SK-N-SH treated with all-trans-retinoic acid at 6 μM for 48 hours (cell line): ENCODE data around the gene DBR1.

Source experiments
- ARNTL ChIP-seq: fragments of 450-650 bp; formaldehyde crosslinking; IDR thresholded peaks from 2 replicates; pipeline ENCODE4 v1.5.0; 2020; ENCODE audit warnings: low read depth, mild to moderate bottlenecking, moderate library complexity, borderline replicate concordance
- CREB5 ChIP-seq: fragments of 250-450 bp; sonication (Bioruptor Pico); IDR thresholded peaks from 2 replicates; pipeline ENCODE4 v1.5.1; 2020; ENCODE audit warnings: low read depth, mild to moderate bottlenecking, moderate library complexity
- ESRRG ChIP-seq: fragments of 250-450 bp; sonication (Bioruptor Pico); IDR thresholded peaks from 2 replicates; pipeline ENCODE4 v1.6.1; 2021; ENCODE audit warnings: mild to moderate bottlenecking
- GLIS3 ChIP-seq: fragments of 250-450 bp; sonication (Bioruptor Pico); IDR thresholded peaks from 2 replicates; pipeline ENCODE4 v1.5.0; 2020; ENCODE audit warnings: mild to moderate bottlenecking, moderate library complexity
- OSR1 ChIP-seq: fragments of 250-450 bp; sonication (Bioruptor Pico); IDR thresholded peaks from 2 replicates; pipeline ENCODE4 v1.8.0; 2022; ENCODE audit warnings: moderate library complexity, mild to moderate bottlenecking, inconsistent platforms
- RARB ChIP-seq: fragments of 250-450 bp; sonication (Bioruptor Pico); IDR thresholded peaks from 2 replicates; pipeline ENCODE4 v1.8.0; 2021; ENCODE audit warnings: mild to moderate bottlenecking, moderate library complexity
- TCF4 ChIP-seq: fragments of 250-450 bp; sonication (Bioruptor Pico); IDR thresholded peaks from 2 replicates; pipeline ENCODE4 v1.8.0; 2021; ENCODE audit warnings: mild to moderate bottlenecking, moderate library complexity, borderline replicate concordance
- ZFP3 ChIP-seq: fragments of 250-450 bp; sonication (Bioruptor Pico); IDR thresholded peaks from 2 replicates; pipeline ENCODE4 v1.5.0; 2020; ENCODE audit warnings: mild to moderate bottlenecking, moderate library complexity
- ZFP30 ChIP-seq: fragments of 450-650 bp; formaldehyde crosslinking; IDR thresholded peaks from 2 replicates; pipeline ENCODE4 v1.5.0; 2022; ENCODE audit warnings: mild to moderate bottlenecking, moderate library complexity
- TF ChIP-seq, protein P1 (sequence below): fragments of 250-450 bp; sonication (Bioruptor Pico); IDR thresholded peaks from 2 replicates; pipeline ENCODE4 v1.8.0; 2020; ENCODE audit warnings: mild to moderate bottlenecking, moderate library complexity, borderline replicate concordance

- TF ChIP-seq GLIS3 (CRISPR knock-in tag) (no peak), RARB (CRISPR knock-in tag) (no peak), OSR1 (CRISPR knock-in tag) (no peak), ZFP30 (CRISPR knock-in tag) (no peak), ARNTL (no peak), CREB5 (CRISPR knock-in tag) (no peak), ESRRG (CRISPR knock-in tag) (no peak), ZFP3 (no peak), TCF4 (CRISPR knock-in tag) (no peak)
- TF ChIP-seq, protein P1, sequence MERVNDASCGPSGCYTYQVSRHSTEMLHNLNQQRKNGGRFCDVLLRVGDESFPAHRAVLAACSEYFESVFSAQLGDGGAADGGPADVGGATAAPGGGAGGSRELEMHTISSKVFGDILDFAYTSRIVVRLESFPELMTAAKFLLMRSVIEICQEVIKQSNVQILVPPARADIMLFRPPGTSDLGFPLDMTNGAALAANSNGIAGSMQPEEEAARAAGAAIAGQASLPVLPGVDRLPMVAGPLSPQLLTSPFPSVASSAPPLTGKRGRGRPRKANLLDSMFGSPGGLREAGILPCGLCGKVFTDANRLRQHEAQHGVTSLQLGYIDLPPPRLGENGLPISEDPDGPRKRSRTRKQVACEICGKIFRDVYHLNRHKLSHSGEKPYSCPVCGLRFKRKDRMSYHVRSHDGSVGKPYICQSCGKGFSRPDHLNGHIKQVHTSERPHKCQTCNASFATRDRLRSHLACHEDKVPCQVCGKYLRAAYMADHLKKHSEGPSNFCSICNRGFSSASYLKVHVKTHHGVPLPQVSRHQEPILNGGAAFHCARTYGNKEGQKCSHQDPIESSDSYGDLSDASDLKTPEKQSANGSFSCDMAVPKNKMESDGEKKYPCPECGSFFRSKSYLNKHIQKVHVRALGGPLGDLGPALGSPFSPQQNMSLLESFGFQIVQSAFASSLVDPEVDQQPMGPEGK (CRISPR knock-in tag), result no peak
Observed at GRCh38 chr3:138137861-138138260, 36.9 kb downstream of the DBR1 start.
